Measurements from ENCODE around the gene ABI3.
"Not testable (repeated sequence)": the region's sequence is repeated elsewhere in the genome, so short reads cannot be mapped to it uniquely, and the experiment has no call there.

Gene ABI3, protein sequence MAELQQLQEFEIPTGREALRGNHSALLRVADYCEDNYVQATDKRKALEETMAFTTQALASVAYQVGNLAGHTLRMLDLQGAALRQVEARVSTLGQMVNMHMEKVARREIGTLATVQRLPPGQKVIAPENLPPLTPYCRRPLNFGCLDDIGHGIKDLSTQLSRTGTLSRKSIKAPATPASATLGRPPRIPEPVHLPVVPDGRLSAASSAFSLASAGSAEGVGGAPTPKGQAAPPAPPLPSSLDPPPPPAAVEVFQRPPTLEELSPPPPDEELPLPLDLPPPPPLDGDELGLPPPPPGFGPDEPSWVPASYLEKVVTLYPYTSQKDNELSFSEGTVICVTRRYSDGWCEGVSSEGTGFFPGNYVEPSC

DNA sequence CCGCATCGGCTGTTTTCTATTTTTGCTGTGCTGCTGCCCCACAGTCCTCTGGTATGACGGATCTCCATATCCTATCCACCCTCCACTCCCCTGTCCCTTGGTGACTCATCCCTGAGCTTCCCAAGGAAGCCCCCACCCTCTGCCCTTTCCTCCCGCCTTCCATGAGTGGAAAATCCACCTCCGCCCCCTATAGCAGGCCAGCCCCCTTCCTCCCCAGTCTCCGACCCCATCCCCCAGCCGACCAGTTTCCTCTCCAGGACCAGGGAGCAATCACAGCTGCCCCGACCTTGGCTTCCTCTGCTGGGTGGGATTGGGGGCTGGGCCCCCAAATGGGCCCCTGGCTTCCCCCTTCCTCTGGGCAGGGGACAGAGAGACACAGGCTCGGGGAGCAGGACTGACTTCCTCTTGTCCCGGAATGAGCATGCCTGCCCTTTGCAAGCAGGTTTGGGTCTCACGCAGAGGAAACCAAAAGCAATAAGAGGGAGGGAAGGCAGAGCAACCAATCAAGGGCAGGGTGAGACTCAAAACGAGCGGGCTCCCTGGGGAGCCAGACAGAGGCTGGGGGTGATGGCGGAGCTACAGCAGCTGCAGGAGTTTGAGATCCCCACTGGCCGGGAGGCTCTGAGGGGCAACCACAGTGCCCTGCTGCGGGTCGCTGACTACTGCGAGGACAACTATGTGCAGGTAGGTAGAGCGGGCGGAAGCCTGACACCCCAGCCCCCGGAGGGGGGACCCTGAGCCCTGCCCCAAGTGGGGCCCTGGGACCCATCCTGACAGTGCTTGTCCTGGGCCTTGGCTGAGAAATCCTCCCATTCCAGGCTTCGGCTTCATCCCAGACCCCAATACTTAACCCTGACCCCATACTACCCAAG is at the start of gene ABI3, which contains the start of gene GNGT2:
ABI3 (plus strand) TSS at position 550 of the 872 bp plus-strand sequence; CDS start at position 568, 18 bp downstream.
GNGT2 (minus strand) TSS at position 417 of the 872 bp plus-strand sequence. CDS start 3,152 bp downstream, outside the sequence.
- Histone ChIP-seq H3K27me3 (replicated peaks) (no peaks in the 10 kb centered on the region), H3K27ac (no peak within 1 kb of the TSS), H3K4me3 (ENCODE audit: low read depth, low read length) (peak within 1 kb of the TSS; percentile 36), H3K36me3 (replicated peaks) (no peaks in the 10 kb centered on the region)
- in situ Hi-C loops (cut with HindIII; ENCODE audit: low pct_ligation_motif_present, low sequenced_read_pairs): no loop called here
- TF ChIP-seq, protein P1, sequence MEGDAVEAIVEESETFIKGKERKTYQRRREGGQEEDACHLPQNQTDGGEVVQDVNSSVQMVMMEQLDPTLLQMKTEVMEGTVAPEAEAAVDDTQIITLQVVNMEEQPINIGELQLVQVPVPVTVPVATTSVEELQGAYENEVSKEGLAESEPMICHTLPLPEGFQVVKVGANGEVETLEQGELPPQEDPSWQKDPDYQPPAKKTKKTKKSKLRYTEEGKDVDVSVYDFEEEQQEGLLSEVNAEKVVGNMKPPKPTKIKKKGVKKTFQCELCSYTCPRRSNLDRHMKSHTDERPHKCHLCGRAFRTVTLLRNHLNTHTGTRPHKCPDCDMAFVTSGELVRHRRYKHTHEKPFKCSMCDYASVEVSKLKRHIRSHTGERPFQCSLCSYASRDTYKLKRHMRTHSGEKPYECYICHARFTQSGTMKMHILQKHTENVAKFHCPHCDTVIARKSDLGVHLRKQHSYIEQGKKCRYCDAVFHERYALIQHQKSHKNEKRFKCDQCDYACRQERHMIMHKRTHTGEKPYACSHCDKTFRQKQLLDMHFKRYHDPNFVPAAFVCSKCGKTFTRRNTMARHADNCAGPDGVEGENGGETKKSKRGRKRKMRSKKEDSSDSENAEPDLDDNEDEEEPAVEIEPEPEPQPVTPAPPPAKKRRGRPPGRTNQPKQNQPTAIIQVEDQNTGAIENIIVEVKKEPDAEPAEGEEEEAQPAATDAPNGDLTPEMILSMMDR (IDR thresholded peaks at IDR 0.05; ENCODE audit: low read depth, low read length, missing control alignments): no peak
- DNase-seq: peak; percentile 26

DNA sequence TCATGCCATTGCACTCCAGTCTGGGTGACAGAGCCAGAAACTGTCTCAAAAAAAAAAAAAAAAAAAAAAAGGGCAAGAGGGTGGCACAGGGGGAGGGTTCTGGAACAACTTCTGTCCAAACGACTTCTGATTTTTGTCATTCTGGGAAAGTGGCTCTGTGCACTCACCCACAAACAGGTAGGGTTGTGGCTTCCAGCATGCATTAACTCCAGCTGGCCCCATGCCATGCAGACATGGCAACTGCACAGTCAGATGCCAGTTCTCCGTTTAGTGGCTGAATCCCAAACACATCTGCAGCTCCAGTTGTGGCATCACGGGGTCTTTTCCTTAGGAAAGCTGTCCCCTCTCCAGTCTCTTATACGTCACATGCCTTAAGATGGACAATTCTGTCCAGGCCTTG is 47.6 kb upstream of the ABI3 start:
- Histone ChIP-seq H3K36me3 (replicated peaks) (no peaks in the 10 kb centered on the region), H3K27me3 (replicated peaks) (no peaks in the 10 kb centered on the region), H3K27ac (no peak overlapping the region), H3K4me3 (ENCODE audit: low read depth, low read length) (no peak overlapping the region)
- TF ChIP-seq, protein P1 (IDR thresholded peaks at IDR 0.05; ENCODE audit: low read depth, low read length, missing control alignments): no peak
- in situ Hi-C loops (cut with HindIII; ENCODE audit: low pct_ligation_motif_present, low sequenced_read_pairs): no loop called here
- DNase-seq: no peak

DNA sequence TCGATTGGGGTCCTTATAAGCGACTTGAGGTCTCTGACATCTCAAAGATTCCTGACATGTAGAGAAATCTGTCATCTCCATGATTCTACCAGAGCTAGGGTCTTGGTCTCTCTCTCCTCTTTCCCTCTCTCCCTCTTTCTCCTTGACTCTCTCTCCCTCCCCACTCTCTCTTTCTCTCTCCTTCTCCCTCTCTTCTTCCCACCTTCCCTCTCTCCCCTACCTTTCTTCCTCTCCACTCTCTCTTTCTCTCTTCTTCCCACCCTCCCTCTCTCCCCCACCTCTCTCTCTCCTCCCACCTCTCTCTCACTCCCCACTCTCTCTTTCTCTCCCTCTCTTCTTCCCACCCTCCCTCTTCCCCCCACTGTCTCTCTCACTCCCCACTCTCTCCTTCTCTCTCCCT is 45.4 kb upstream of the ABI3 start:
- DNase-seq: no peak
- in situ Hi-C loops (cut with HindIII; ENCODE audit: low pct_ligation_motif_present, low sequenced_read_pairs): no loop called here
- Histone ChIP-seq H3K36me3 (replicated peaks) (no peaks in the 10 kb centered on the region), H3K4me3 (ENCODE audit: low read depth, low read length) (no peak overlapping the region), H3K27ac (no peak overlapping the region), H3K27me3 (replicated peaks) (no peaks in the 10 kb centered on the region)
- TF ChIP-seq, protein P1 (IDR thresholded peaks at IDR 0.05; ENCODE audit: low read depth, low read length, missing control alignments): no peak

DNA sequence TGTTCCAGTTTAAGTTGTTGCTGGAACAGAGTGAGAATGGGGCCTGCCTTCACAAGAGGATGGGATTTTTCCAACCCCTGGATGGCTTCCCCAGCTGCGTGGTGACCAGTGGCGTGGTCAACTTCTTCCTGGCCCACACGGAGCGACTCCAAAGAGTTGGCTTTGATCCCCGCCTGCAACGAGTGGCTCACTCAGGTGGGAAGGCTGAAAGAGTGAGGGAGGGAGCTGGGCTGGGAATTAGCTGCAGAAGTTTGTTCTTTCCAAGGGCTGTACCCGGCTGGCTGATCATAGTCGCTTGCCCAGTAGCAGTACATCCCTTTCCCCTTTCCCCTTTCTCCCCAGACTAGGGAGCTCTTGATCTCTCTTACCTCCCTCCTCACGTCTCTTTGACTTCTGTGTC is 41.8 kb upstream of the ABI3 start:
- Histone ChIP-seq H3K27ac (no peak overlapping the region), H3K27me3 (replicated peaks) (no peaks in the 10 kb centered on the region), H3K36me3 (replicated peaks) (no peaks in the 10 kb centered on the region), H3K4me3 (ENCODE audit: low read depth, low read length) (no peak overlapping the region)
- TF ChIP-seq, protein P1 (IDR thresholded peaks at IDR 0.05; ENCODE audit: low read depth, low read length, missing control alignments): no peak
- no peak for DNase-seq
- in situ Hi-C loops (cut with HindIII; ENCODE audit: low pct_ligation_motif_present, low sequenced_read_pairs): no loop called here

DNA sequence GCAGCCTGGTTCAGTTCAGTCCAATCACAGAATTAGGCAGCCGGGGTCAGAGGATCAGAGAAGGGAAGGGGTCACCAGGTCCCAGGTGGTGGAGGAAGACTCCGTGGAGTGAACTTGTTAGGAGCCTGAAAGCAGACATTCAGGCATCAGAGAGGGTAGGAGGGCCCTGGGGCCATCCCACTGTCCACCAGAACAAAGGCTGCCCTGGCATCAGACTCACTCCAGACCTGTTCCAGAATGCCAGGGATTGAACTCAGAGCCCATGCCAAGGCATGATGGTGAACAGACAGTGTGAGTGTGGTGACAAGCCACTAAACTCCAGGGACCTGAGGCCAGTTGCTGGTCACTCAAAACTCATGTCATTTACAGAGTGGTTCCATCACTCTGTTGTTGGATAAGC is 40.3 kb upstream of the ABI3 start:
- Histone ChIP-seq H3K36me3 (replicated peaks) (no peaks in the 10 kb centered on the region), H3K27ac (no peak overlapping the region), H3K4me3 (ENCODE audit: low read depth, low read length) (no peak overlapping the region), H3K27me3 (replicated peaks) (no peaks in the 10 kb centered on the region)
- in situ Hi-C loops (cut with HindIII; ENCODE audit: low pct_ligation_motif_present, low sequenced_read_pairs): no loop called here
- TF ChIP-seq, protein P1 (IDR thresholded peaks at IDR 0.05; ENCODE audit: low read depth, low read length, missing control alignments): no peak
- no peak for DNase-seq

DNA sequence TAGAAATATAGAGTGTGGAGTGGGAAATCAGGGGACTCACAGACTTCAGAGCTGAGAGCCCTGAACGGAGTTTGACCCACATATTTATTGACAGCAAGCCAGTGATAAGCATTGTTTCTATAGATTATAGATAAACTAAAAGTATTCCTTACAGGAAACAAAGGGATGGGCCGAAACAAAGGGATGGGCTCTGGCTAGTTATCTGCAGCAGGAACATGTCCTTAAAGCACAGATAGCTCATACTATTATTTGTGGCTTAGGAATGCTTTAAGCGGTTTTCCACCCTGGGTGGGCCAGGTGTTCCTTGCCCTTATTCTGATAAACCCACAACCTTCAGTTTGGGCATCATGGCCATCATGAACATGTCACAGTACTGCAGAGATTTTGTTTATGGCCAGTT is 39.8 kb upstream of the ABI3 start:
- in situ Hi-C loops (cut with HindIII; ENCODE audit: low pct_ligation_motif_present, low sequenced_read_pairs); H3K27ac ChIP-seq; DNase-seq; H3K36me3 ChIP-seq (replicated peaks); H3K27me3 ChIP-seq (replicated peaks); H3K4me3 ChIP-seq (ENCODE audit: low read depth, low read length): not testable (repeated sequence)

DNA sequence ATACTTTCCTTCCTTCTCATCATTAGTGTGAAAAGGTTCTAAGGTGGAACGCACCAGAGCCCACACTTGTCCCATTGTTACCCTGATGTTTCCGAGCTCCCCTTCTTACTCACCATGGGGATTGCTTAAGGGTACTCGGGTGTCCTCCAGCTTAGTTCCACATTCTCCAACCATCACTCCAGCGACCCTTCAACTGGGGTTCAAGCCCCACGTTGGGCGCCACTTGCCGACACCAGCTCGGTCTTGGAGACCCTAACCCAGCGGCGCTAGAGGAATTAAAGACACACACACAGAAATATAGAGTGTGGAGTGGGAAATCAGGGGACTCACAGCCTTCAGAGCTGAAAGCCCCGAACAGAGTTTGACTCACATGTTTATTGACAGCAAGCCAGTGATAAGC is 34.5 kb upstream of the ABI3 start:
- H3K36me3 ChIP-seq (replicated peaks); H3K27me3 ChIP-seq (replicated peaks); in situ Hi-C loops (cut with HindIII; ENCODE audit: low pct_ligation_motif_present, low sequenced_read_pairs); DNase-seq; H3K27ac ChIP-seq; H3K4me3 ChIP-seq (ENCODE audit: low read depth, low read length): not testable (repeated sequence)
